Vein endothelial cell (primary cell): Measurements from ENCODE around the gene CNTD1. TPM values are rescaled to one million over a fixed set of nuclear protein-coding genes. Genes with fewer than 3 reads are reported as not detected.

Source experiments
- small RNA-seq: library from RNA; depleted of rRNA; stranded (forward); fragments of <200 nt; gene quantifications from one replicate; pipeline ENCODE3, GENCODE V24; 2012
- total RNA-seq: library from RNA; depleted of rRNA; stranded (reverse); fragments of >200 nt; gene quantifications from 2 replicates; pipeline ENCODE4 v1.2.3, GENCODE V29; 2012

Gene CNTD1, protein sequence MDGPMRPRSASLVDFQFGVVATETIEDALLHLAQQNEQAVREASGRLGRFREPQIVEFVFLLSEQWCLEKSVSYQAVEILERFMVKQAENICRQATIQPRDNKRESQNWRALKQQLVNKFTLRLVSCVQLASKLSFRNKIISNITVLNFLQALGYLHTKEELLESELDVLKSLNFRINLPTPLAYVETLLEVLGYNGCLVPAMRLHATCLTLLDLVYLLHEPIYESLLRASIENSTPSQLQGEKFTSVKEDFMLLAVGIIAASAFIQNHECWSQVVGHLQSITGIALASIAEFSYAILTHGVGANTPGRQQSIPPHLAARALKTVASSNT
- under 0.01 TPM in 1 of 2 replicates, not detected in the other for total RNA-seq

DNA sequence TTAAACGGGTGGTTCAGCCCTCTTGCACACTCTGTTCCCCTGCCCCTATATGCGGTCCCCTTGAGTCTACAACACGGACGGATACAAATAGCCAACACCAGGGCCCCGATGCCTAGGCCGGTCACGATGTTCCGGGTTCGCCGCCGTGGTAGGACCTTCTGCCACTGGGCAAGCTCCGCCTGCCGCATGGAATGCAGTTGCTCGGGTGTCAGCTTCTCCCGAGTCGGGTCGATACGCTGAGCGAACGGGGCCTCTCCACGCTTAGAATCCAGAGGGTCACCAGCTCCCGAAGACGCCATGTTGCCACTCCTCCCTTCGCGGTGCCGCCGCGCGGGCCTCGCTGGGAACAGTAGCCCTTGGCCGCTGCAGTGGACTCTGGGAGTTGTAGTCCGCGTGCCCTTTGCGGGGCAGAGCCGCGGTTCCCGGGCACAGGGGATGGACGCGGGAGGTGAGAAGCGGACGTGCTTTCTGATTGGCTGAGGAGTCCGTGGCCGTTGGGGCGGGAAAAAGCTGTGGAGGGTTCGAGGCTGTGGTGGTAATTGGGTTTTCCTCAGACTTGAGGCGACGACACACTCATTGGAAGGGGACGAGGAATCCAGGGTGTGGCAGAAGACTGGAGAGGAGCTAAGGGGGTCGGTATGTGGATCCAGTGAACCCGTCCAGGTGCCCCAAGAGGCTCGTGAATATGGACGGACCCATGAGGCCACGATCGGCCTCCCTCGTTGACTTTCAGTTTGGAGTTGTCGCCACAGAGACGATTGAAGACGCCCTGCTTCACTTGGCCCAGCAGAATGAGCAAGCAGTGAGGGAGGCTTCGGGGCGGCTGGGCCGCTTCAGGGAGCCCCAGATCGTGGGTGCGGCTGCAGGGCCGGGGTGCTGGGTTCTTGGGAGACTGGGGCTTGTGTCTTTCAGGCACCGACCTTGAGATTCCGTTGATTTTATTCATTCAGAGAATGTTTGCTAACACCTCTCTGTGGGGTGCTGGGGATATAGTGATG, at the start of gene CNTD1, which contains the start of gene COA3:
Gene CNTD1 (plus strand): TSS at position 479 of the 998 bp plus-strand sequence. CDS start 207 bp downstream, at position 686.
Gene COA3 (minus strand): TSS at position 322 of the 998 bp plus-strand sequence. CDS start 23 bp downstream, at position 299.

DNA sequence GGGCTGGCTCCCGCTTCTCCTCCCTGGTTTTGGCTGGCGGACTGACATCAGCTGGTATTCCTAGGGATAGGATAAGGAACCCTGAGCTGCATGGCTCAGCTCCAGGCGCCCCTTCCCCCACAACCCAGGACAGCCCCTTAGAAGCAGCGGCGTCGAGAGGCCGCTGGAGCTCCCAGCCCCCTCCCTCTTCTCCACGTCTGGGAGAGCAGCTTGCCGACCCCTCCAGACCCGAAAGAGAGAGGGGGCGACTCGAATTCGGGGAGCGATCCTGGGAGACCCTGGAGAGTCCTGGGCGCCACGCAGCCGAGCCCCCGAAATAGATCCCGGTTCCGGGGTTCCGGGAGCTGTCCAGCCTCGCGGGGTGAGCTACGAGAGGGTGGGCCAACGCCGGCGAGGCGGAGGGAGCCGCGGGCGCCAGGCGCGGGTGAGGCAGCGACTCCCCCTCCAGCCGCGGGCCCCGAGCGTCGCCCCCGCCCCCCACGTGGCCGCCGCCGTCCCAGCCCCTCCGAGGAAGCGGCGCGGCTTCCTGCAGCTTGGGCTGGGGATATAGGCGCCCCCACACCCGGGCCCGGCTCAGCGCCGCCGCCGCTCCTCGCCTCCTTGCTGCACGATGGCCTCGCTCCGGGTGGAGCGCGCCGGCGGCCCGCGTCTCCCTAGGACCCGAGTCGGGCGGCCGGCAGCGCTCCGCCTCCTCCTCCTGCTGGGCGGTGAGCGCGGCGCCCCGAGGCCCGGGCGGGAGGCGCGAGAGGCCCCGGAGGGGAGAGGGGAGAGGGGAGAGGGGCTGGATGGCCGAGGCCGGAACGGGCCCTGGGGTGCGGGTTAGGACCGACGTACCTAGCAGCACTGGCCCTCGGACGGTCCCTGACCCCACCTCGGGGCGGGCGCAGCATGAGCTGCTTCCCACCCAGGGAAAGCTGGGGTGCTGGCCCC, 37.7 kb upstream of the CNTD1 start, which contains the start of gene RAMP2:
Gene RAMP2 (plus strand): TSS at position 576 of the 930 bp plus-strand sequence. CDS start 35 bp downstream, at position 611.

DNA sequence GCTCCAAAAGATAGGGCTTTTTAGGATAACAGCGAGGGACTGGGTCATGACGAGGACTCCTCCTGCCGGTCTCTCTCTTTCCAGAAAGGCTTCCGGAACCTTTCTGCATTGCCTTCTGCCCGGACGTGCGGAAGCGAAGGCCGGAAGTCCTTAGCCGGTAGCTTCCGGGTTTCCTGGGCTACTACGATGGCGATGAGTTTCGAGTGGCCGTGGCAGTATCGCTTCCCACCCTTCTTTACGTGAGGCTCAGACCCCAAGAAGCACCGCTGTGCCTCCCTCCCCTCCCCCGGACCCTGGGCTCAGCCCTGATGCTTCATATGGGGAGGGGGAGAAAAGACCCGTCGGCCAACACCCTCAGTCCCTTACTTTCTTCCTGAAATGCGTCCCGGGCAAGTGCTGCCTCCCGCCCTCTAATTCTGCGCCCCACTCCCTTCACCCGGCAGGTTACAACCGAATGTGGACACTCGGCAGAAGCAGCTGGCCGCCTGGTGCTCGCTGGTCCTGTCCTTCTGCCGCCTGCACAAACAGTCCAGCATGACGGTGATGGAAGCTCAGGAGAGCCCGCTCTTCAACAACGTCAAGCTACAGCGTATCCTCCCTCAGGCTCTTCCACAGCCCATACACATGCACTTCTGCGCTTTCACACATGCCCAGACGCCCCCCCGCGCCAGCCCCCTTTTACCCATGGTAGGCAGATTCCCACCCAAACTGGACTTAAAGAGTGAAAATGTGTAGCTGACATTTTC, 25.2 kb upstream of the CNTD1 start, which contains the start of gene VPS25:
Gene VPS25 (plus strand): TSS at position 160 of the 746 bp plus-strand sequence. CDS start 27 bp downstream, at position 187.

DNA sequence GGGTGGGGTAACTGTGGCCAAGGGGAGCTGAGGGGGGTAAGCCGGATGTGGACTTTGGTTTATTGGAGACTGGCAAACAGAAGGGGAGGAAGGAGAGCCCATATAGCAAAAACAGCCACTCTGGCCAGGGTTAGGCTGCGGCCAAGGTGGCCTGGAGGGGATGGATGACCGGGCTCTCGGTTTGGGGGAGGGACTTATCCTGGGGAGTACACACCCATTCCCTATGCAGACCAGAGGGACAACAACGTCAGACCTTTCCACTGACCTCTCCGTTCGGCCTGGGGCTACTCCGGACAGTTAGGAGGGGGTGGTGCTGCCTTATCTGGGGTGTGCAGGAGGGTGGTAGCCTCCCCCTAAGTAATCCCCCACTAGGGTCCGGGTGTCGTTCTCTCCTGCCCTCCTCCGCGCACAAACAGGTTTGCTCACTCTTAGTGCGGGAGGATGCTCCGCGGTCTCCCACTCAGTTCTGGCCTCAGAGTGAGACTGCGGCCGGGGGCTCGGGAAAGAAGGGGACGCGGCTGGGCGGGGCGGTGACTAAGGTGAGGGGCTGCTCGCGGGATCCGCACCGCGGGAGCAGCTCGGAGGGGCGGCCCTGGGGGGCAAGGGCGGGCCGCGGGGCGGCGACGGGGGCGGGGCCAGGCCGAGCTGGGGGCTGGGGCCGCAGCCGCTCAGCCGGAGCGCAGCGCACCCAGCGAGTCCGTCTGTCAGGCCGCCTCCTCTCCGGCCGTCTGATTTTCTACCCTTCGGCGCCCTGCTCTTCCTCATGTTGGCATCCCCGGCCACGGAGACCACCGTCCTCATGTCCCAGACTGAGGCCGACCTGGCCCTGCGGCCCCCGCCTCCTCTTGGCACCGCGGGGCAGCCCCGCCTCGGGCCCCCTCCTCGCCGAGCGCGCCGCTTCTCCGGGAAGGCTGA, 18.5 kb upstream of the CNTD1 start, which contains the start of gene WNK4:
Gene WNK4 (plus strand): TSS at position 675 of the 915 bp plus-strand sequence. CDS start 89 bp downstream, at position 764.

DNA sequence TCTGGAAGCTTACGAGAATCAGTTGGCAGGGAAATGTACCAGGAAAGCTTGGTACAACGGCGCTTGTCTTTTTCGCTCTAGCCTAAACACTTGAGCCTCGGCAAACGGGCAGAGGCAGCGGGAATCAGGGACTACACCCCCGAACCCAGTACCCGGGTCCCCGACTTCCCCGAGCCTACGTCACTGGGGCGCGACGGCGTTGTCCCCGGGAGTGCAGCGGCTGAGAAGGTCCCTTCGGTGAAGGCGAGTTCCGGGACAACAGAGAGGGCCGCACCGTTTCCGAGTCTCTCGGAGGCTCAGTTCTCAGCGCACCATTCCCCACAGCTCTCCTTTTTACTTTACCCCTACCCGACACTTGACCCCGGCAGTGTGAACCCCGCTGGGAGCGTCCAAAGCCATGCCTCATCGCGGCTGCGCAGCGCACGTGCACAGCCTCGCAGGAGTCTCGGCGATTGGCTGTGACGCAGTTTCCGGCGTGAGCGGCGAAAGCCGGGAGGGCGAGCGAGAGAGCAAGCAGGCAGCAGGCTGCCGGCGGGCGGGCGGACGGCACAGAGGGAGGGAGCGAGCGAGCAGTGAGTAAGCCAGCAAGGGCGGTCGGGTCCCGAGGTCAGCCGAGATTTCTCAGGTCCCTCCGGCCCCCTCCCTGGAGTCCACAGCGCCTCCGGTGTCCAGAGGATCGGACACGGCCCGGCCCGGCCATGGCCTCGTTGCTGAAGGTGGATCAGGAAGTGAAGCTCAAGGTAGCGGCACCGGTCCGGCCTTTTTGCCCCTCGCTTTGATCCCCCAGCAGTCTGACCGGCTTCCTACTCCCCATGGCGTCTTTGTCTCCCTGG, 34.5 kb downstream of the CNTD1 start, which contains the start of gene PSME3:
Gene PSME3 (plus strand): TSS at position 464 of the 833 bp plus-strand sequence. CDS start 235 bp downstream, at position 699.

DNA sequence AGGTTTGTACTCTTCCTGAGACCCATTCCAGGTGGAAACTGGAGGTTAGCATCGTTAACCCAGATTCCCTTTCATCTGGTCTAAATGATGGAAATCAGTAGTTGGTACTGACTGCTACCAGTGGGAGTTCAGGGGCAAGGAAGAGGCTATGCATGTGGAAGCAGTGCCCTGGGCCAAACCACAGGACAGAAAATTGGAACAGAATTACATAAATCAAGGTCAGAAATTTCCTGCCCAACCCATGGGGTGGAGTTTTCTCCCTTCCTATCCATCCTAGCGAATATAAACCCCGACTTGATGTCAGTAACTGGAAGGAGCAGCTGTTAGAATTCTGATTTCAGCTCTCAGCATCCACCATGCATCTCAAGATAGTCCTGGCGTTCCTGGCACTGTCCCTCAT, 45.6 kb downstream of the CNTD1 start, which contains the start of gene AOC2:
Gene AOC2 (plus strand): TSS at position 310 of the 400 bp plus-strand sequence. CDS start 47 bp downstream, at position 357.

DNA sequence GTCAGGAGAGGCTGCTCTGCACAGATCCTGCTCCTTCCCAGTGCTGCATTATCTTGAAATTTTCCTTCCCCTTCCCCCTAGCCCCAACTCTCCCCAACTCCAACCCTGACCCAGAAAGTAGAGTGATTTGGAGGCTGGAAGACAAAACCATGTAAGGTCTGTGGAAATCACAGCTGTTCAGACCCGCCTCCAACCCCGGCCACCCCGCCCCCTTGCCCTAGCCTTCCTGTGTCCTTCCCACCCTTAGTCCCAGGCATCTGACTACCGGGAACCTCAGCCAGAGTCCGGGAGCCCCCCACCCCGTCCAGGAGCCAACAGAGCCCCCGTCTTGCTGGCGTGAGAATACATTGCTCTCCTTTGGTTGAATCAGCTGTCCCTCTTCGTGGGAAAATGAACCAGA, 52.3 kb downstream of the CNTD1 start, which contains the start of gene AOC3:
Gene AOC3 (plus strand): TSS at position 246 of the 400 bp plus-strand sequence. CDS start 145 bp downstream, at position 391.

Small RNA genes lying within 50 kb of the gene (small RNA-seq; reads per million reads assigned to genes)
- gene HMGN2P15 (not detected), gene MIR6781 (0.13 reads per million)

Other genes with a start within 250 kb of the CNTD1 start
- gene HSD17B1, start 245.9 kb upstream of the CNTD1 start, total RNA-seq, result 0.10 and 0.65 TPM in 2 replicates
- 19.6 and 23.8 TPM in 2 replicates for gene COASY, start 236.7 kb upstream of the CNTD1 start, total RNA-seq
- gene MLX, start 231.8 kb upstream of the CNTD1 start, total RNA-seq, result 37.2 and 37.4 TPM in 2 replicates
- 4.6 and 7.1 TPM in 2 replicates for gene PSMC3IP, start 221.1 kb upstream of the CNTD1 start, total RNA-seq
- gene RETREG3, start 189.5 kb upstream of the CNTD1 start, total RNA-seq, result 62.4 and 80.3 TPM in 2 replicates
- 57.5 and 64.1 TPM in 2 replicates for gene TUBG1, start 189.2 kb upstream of the CNTD1 start, total RNA-seq
- gene TUBG2, start 139.6 kb upstream of the CNTD1 start, total RNA-seq, result 6.1 and 9.5 TPM in 2 replicates
- gene PLEKHH3, start 121.9 kb upstream of the CNTD1 start, total RNA-seq, result 9.6 and 18.0 TPM in 2 replicates
- 2.1 and 2.6 TPM in 2 replicates for gene CCR10, start 117.0 kb upstream of the CNTD1 start, total RNA-seq
- gene CNTNAP1, start 116.3 kb upstream of the CNTD1 start, total RNA-seq, result 23.8 and 30.2 TPM in 2 replicates
- 18.0 and 19.2 TPM in 2 replicates for gene EZH1, start 53.8 kb upstream of the CNTD1 start, total RNA-seq
- gene RAMP2, start 37.6 kb upstream of the CNTD1 start, total RNA-seq, result 7.6 and 19.6 TPM in 2 replicates
- gene VPS25, start 25.4 kb upstream of the CNTD1 start, total RNA-seq, result 46.1 and 50.1 TPM in 2 replicates
- 1.3 and 2.6 TPM in 2 replicates for gene WNK4, start 18.3 kb upstream of the CNTD1 start, total RNA-seq
- 43.2 and 46.4 TPM in 2 replicates for gene COA3, start 157 bp upstream of the CNTD1 start, total RNA-seq
- gene BECN1, start 25.4 kb downstream of the CNTD1 start, total RNA-seq, result 81.2 and 86.2 TPM in 2 replicates
- gene PSME3, start 34.5 kb downstream of the CNTD1 start, total RNA-seq, result 109 and 148 TPM in 2 replicates
- 0.65 and 1.9 TPM in 2 replicates for gene AOC2, start 45.7 kb downstream of the CNTD1 start, total RNA-seq
- gene AOC3, start 52.3 kb downstream of the CNTD1 start, total RNA-seq, result under 0.01 TPM in 2 replicates
- gene G6PC1, start 101.9 kb downstream of the CNTD1 start, total RNA-seq, result not detected in 2 replicates
- 12.9 and 17.6 TPM in 2 replicates for gene AARSD1, start 165.6 kb downstream of the CNTD1 start, total RNA-seq
- gene PTGES3L, start 181.2 kb downstream of the CNTD1 start, total RNA-seq, result 0.33 and 0.38 TPM in 2 replicates
- 10.2 and 11.8 TPM in 2 replicates for gene RUNDC1, start 181.7 kb downstream of the CNTD1 start, total RNA-seq
- gene RPL27, start 199.6 kb downstream of the CNTD1 start, total RNA-seq, result 1,055 and 1,604 TPM in 2 replicates
- 7.8 and 10.5 TPM in 2 replicates for gene IFI35, start 207.9 kb downstream of the CNTD1 start, total RNA-seq
- 345 and 356 TPM in 2 replicates for gene VAT1, start 223.5 kb downstream of the CNTD1 start, total RNA-seq
- under 0.01 and 0.10 TPM in 2 replicates for gene RND2, start 226.4 kb downstream of the CNTD1 start, total RNA-seq